Trophoblast cell (in vitro differentiated cells and primary cell): ENCODE measurements around the gene NOP9.

ENCODE experiments used
- DNase-seq, 2 donors: peaks; one replicate each; pipeline ENCODE4 v3.0.0-alpha.2; 2016
- H2AFZ ChIP-seq: 2 replicates; pipeline ENCODE4 v1.6.1; 2013; ENCODE audit warnings: low read length, moderate library complexity, mild to moderate bottlenecking; ENCODE audit not compliant: insufficient read depth, poor library complexity
- H2AK5ac ChIP-seq: 2 replicates; pipeline ENCODE4 v1.6.1; 2013; ENCODE audit warnings: mild to moderate bottlenecking, low read length
- H2BK120ac ChIP-seq: 2 replicates; pipeline ENCODE4 v1.6.1; 2013; ENCODE audit warnings: low read length, mild to moderate bottlenecking, moderate library complexity; ENCODE audit not compliant: insufficient read depth, poor library complexity
- H2BK12ac ChIP-seq: 2 replicates; pipeline ENCODE4 v1.6.1; 2013; ENCODE audit warnings: mild to moderate bottlenecking, low read length, moderate library complexity
- H2BK5ac ChIP-seq: 2 replicates; pipeline ENCODE4 v1.6.1; 2013; ENCODE audit warnings: low read length, low read depth, moderate library complexity, mild to moderate bottlenecking; ENCODE audit not compliant: poor library complexity
- H3K14ac ChIP-seq: 2 replicates; pipeline ENCODE4 v1.6.1; 2013; ENCODE audit warnings: mild to moderate bottlenecking, low read length
- H3K18ac ChIP-seq: 2 replicates; pipeline ENCODE4 v1.6.1; 2013; ENCODE audit warnings: mild to moderate bottlenecking, low read length
- H3K23ac ChIP-seq: 2 replicates; pipeline ENCODE4 v1.6.1; 2013; ENCODE audit warnings: low read length
- H3K27ac ChIP-seq: 2 replicates; pipeline ENCODE4 v1.5.1; 2013; ENCODE audit warnings: low read depth, mild to moderate bottlenecking, inconsistent platforms, low read length, moderate library complexity
- H3K27me3 ChIP-seq: 2 replicates; pipeline ENCODE4 v1.6.1; 2013; ENCODE audit warnings: inconsistent platforms, mild to moderate bottlenecking, low read length, moderate library complexity; ENCODE audit not compliant: insufficient read depth
- H3K36me3 ChIP-seq, 2 experiments: 1 replicate in 1 of 2; 2 replicates in 1 of 2; pipeline ENCODE4 v1.6.1; 2013; ENCODE audit warnings: low read length in 2 of 2, mild to moderate bottlenecking in 2 of 2, moderate library complexity in 1 of 2; ENCODE audit not compliant: insufficient read depth in 2 of 2, control insufficient read depth in 1 of 2
- H3K4ac ChIP-seq: 2 replicates; pipeline ENCODE4 v1.6.1; 2013; ENCODE audit warnings: low read depth, mild to moderate bottlenecking, low read length, moderate library complexity
- H3K4me1 ChIP-seq, 2 experiments: 1 replicate in 1 of 2; 2 replicates in 1 of 2; pipeline ENCODE4 v1.6.1; 2013; ENCODE audit warnings: low read length in 2 of 2, mild to moderate bottlenecking in 2 of 2, moderate library complexity in 1 of 2; ENCODE audit not compliant: insufficient read depth in 2 of 2, control insufficient read depth in 1 of 2
- H3K4me2 ChIP-seq: 2 replicates; pipeline ENCODE4 v1.6.1; 2013; ENCODE audit warnings: inconsistent platforms, mild to moderate bottlenecking, low read length, moderate library complexity
- H3K4me3 ChIP-seq: 2 replicates; pipeline ENCODE4 v1.5.1; 2013; ENCODE audit warnings: mild to moderate bottlenecking, low read depth, low read length, inconsistent platforms
- H3K79me1 ChIP-seq: one replicate; pipeline ENCODE4 v1.6.1; 2013; ENCODE audit warnings: low read length
- H3K79me2 ChIP-seq: 2 replicates; pipeline ENCODE4 v1.6.1; 2013; ENCODE audit warnings: low read length, mild to moderate bottlenecking; ENCODE audit not compliant: control insufficient read depth, insufficient read depth, poor library complexity
- H3K9ac ChIP-seq: 2 replicates; pipeline ENCODE4 v1.6.1; 2013; ENCODE audit warnings: mild to moderate bottlenecking, low read length
- H3K9me3 ChIP-seq: 2 replicates; pipeline ENCODE4 v1.6.1; 2013; ENCODE audit warnings: low read depth, mild to moderate bottlenecking, control low read depth, inconsistent platforms, low read length; ENCODE audit not compliant: insufficient read depth
- H4K12ac ChIP-seq: 2 replicates; pipeline ENCODE4 v1.6.1; 2013; ENCODE audit warnings: low read depth, mild to moderate bottlenecking, low read length, moderate library complexity
- H4K8ac ChIP-seq: 2 replicates; pipeline ENCODE4 v1.6.1; 2013; ENCODE audit warnings: low read depth, mild to moderate bottlenecking, low read length, moderate library complexity
- H4K91ac ChIP-seq: one replicate; pipeline ENCODE4 v1.6.1; 2013; ENCODE audit warnings: low read depth, mild to moderate bottlenecking, low read length, moderate library complexity
- WGBS: extraction: QIAGEN DNeasy Blood & Tissue Kit; methylation state at CpG from one replicate; pipeline ENCODE4 v1.1.7; 2013; ENCODE audit warnings: missing lambda C conversion rate; ENCODE audit not compliant: insufficient read length, insufficient coverage; ENCODE audit errors: extremely low coverage; 5-methylcytosine and 5-hydroxymethylcytosine counted together

Gene NOP9

GRCh38 chr14:24323341-24323740 lies 23.7 kb downstream of the NOP9 start:
- H2AK5ac ChIP-seq = no peak overlapping the region
- H2AFZ ChIP-seq = no peak overlapping the region
- no peak overlapping the region for H3K4me2 ChIP-seq
- H3K36me3 ChIP-seq = no peaks in the 10 kb centered on the region
- no peak overlapping the region for H2BK5ac ChIP-seq
- no CpG with 5 or more reads among the region's 3 CpGs for WGBS
- H3K23ac ChIP-seq = no peak overlapping the region
- no peak overlapping the region for H4K12ac ChIP-seq
- H4K8ac ChIP-seq = no peak overlapping the region
- no peak for DNase-seq
- no peak overlapping the region for H2BK120ac ChIP-seq
- no peaks in the 10 kb centered on the region for H3K9me3 ChIP-seq
- H4K91ac ChIP-seq = no peak overlapping the region
- peaks cover 2% of the 10 kb centered on the region for H3K79me1 ChIP-seq
- no peaks in the 10 kb centered on the region for H3K79me2 ChIP-seq
- no peak overlapping the region for H2BK12ac ChIP-seq
- peaks cover 6 to 10% of the 10 kb centered on the region in 2 experiments for H3K4me1 ChIP-seq
- no peak overlapping the region for H3K9ac ChIP-seq
- H3K4ac ChIP-seq = no peak overlapping the region
- no peak overlapping the region for H3K14ac ChIP-seq
- H3K18ac ChIP-seq = no peak overlapping the region
- H3K27me3 ChIP-seq = no peaks in the 10 kb centered on the region
- no peak overlapping the region for H3K4me3 ChIP-seq
- H3K27ac ChIP-seq = no peak overlapping the region

GRCh38 chr14:24324024-24324423 lies 24.4 kb downstream of the NOP9 start:
- Histone ChIP-seq H3K9ac (no peak overlapping the region), H3K14ac (no peak overlapping the region), H3K4me3 (no peak overlapping the region), H2AK5ac (no peak overlapping the region), H2BK120ac (no peak overlapping the region), H3K79me2 (no peaks in the 10 kb centered on the region), H3K18ac (no peak overlapping the region), H3K79me1 (peaks cover 2% of the 10 kb centered on the region), H4K91ac (no peak overlapping the region), H2AFZ (no peak overlapping the region), H2BK5ac (no peak overlapping the region), H3K9me3 (no peaks in the 10 kb centered on the region), H3K4me2 (no peak overlapping the region), H3K27ac (no peak overlapping the region), H3K4ac (no peak overlapping the region), H3K23ac (no peak overlapping the region), H3K4me1 (peaks cover 6 to 10% of the 10 kb centered on the region in 2 experiments), H4K12ac (no peak overlapping the region), H2BK12ac (no peak overlapping the region), H3K27me3 (no peaks in the 10 kb centered on the region), H3K36me3 (no peaks in the 10 kb centered on the region), H4K8ac (no peak overlapping the region)
- no CpG with 5 or more reads among the region's 6 CpGs for WGBS
- no peak for DNase-seq

- peak; percentile 92 to 96 for DNase-seq
- no peak overlapping the region for H2BK120ac ChIP-seq
- H3K36me3 ChIP-seq = no peaks in the 10 kb centered on the region
- H4K8ac ChIP-seq = no peak overlapping the region
- H3K27me3 ChIP-seq = no peaks in the 10 kb centered on the region
- no peak overlapping the region for H4K12ac ChIP-seq
- no peak overlapping the region for H3K9ac ChIP-seq
- H3K23ac ChIP-seq = no peak overlapping the region
- no peak overlapping the region for H4K91ac ChIP-seq
- no peak overlapping the region for H2BK12ac ChIP-seq
- H3K4me1 ChIP-seq = peaks cover 6 to 10% of the 10 kb centered on the region in 2 experiments
- H3K18ac ChIP-seq = no peak overlapping the region
- H3K14ac ChIP-seq = no peak overlapping the region
- peaks cover 2% of the 10 kb centered on the region for H3K79me1 ChIP-seq
- no CpG with 5 or more reads among the region's 5 CpGs for WGBS
- no peak overlapping the region for H3K4me3 ChIP-seq
- no peak overlapping the region for H3K27ac ChIP-seq
- H3K4me2 ChIP-seq = no peak overlapping the region
- H2AFZ ChIP-seq = no peak overlapping the region
- H3K4ac ChIP-seq = no peak overlapping the region
- no peaks in the 10 kb centered on the region for H3K79me2 ChIP-seq
- no peak overlapping the region for H2BK5ac ChIP-seq
- no peak overlapping the region for H2AK5ac ChIP-seq
- H3K9me3 ChIP-seq = no peaks in the 10 kb centered on the region
Observed at GRCh38 chr14:24325041-24325530, 25.4 kb downstream of the NOP9 start.

GRCh38 chr14:24325963-24326362 lies 26.3 kb downstream of the NOP9 start:
- no peak overlapping the region for H3K9ac ChIP-seq
- no peaks in the 10 kb centered on the region for H3K9me3 ChIP-seq
- H3K4me1 ChIP-seq = peaks cover 6 to 10% of the 10 kb centered on the region in 2 experiments
- H3K79me1 ChIP-seq = peaks cover 2% of the 10 kb centered on the region
- no peak overlapping the region for H3K23ac ChIP-seq
- WGBS = no CpG with 5 or more reads among the region's 9 CpGs
- no peak overlapping the region for H2AFZ ChIP-seq
- no peak overlapping the region for H3K18ac ChIP-seq
- H2BK5ac ChIP-seq = no peak overlapping the region
- no peaks in the 10 kb centered on the region for H3K27me3 ChIP-seq
- no peaks in the 10 kb centered on the region for H3K36me3 ChIP-seq
- no peak overlapping the region for H3K4me3 ChIP-seq
- no peak overlapping the region for H2BK120ac ChIP-seq
- H3K4ac ChIP-seq = no peak overlapping the region
- no peak overlapping the region for H2AK5ac ChIP-seq
- no peak overlapping the region for H3K27ac ChIP-seq
- H3K14ac ChIP-seq = no peak overlapping the region
- H2BK12ac ChIP-seq = no peak overlapping the region
- H4K91ac ChIP-seq = no peak overlapping the region
- H3K79me2 ChIP-seq = no peaks in the 10 kb centered on the region
- no peak overlapping the region for H4K12ac ChIP-seq
- no peak overlapping the region for H3K4me2 ChIP-seq
- DNase-seq = no peak
- H4K8ac ChIP-seq = no peak overlapping the region
